Epidermal melanocyte (primary cell): ENCODE data around the gene FAM228B.
A peak's percentile ranks its signal among the peaks of the same experiment; 100 is the strongest.
"Not testable (repeated sequence)": the region's sequence is repeated elsewhere in the genome, so short reads cannot be mapped to it uniquely, and the experiment has no call there.

Experiments used
- DNase-seq: peaks from one replicate; pipeline ENCODE4 v3.0.0; 2011; ENCODE audit warnings: low spot score; ENCODE audit not compliant: insufficient read length

The FAM228B gene

DNA sequence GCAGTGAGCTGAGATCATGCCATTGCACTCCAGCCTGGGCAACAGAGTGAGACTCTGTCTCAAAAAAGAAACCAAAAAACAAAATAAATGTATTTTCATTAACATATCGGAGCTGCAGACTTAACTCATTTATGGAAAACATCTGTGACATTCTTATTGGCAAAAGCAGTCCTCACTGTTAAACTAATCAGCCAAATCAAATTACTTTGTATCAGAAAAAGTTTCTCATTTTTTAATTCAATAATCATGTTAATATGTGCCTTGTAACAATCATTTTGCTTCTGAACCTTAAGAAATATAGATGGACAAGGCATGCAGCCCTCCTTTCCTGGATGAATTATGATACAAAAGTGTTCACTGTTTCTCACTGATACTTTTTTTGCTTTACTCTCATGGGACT is 20.6 kb upstream of the FAM228B start:
- no peak for DNase-seq

DNA sequence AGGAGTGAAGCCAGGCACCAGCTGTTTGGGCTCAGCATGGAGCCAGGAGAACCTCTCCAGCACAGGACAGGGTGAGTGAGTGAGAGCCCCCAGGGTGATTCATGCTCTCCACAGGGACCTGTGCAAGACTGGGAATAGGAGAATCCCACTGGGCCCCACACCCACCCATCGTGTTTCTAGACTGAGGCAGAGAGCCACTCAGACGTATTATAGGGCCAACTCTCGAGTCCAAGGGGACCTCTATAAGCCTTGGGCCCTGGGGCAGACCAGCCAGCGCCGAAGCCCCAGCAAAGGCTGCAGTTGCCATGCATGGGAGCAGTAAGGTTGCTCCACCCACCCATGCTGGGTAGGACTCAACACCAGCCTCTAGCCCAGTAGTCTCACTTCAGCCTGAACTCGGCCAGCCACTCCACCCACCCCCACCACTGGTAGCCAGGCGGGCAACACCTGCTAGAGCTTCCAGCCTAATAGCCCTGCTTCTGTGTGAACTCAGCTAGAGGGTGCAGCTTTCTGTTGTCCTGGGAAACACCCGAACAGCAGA is 19.1 kb upstream of the FAM228B start:
- no peak for DNase-seq

DNA sequence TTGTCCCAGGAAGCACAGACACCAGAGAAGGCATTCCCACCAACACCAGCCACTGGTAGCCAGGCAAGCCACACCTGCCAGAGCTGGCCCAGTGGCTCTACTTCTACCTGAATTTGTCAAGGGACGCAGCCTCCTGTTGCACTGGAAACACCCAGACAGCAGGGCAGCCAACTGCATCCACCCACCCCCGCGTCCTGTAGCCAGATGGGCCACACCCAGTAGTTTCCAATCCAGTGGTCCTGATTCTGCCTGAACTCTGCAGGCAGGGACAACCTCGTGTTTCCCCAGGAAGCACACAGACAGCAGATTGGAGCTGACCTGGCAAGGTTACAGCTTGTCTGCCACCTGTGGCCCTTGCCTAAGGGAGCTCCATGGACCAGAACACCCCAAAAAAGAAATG is 18.4 kb upstream of the FAM228B start:
- no peak for DNase-seq

DNA sequence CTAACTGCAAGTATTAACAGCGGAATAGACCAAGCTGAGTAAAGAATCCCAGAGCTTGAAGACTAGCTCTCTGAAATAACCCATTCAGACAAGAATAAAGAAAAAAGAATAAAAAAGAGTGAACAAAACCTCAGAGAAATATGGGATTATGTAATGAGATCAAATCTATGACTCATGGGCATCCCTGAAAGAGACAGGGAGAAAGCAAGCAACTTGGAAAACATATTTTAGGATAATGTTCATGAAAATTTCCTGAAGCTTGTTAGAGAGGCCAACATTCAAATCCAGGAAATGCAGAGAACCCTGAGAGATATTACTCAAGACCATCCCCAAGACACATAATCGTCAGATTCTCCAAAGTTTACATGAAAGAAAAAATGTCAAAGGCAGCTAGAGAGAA is 17.5 kb upstream of the FAM228B start:
- DNase-seq = no peak

DNA sequence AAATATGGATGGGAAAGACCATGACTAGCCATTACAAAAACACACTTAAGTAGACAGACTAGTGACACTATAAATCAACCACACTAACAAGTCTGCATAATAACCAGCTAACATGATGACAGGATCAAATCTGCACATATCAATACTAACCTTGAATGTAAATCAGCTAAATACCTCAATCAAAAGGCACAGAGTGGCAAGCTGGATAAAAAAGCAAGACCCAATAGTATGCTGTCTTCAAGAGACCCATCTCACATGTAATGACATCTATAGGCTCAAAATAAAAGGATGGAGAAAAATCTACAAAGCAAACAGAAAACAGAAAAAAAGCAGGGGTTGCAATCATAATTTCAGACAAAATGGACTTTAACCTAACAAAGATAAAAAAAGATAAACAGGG is 16.5 kb upstream of the FAM228B start:
- no peak for DNase-seq

DNA sequence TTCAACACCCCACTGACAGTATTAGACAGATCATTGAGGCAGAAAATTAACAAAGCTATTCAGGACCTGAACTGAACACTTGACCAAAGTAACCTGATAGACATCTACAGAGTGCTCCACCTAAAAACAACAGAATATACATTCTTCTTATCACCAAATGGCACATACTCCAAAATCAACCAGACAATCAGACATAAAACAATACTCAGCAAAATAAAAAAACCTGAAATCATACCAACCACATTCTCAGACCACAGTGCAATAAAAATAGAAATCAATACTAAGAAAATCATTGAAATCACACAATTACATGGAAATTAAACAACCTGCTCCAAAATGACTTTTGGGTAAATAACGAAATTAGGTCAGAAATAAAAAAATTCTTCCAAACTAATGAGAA is 15.9 kb upstream of the FAM228B start:
- DNase-seq = no peak

DNA sequence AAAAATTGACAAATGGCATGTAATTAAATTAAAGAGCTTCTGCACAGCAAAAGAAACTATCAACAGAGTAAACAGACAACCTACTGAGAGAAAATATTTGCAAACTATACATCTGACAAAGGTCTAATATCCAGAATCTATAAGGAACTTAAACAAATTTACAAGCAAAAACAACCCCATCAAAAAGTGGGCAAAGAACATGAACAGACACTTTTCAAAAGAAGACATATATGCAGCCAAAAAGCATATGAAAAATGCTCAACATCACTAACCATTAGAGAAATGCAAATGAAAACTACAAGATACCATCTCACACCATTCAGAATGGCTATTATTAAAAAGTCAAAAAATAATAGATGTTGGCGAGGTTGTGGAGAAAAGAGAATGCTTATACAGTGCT is 13.8 kb upstream of the FAM228B start:
- not testable (repeated sequence) for DNase-seq

DNA sequence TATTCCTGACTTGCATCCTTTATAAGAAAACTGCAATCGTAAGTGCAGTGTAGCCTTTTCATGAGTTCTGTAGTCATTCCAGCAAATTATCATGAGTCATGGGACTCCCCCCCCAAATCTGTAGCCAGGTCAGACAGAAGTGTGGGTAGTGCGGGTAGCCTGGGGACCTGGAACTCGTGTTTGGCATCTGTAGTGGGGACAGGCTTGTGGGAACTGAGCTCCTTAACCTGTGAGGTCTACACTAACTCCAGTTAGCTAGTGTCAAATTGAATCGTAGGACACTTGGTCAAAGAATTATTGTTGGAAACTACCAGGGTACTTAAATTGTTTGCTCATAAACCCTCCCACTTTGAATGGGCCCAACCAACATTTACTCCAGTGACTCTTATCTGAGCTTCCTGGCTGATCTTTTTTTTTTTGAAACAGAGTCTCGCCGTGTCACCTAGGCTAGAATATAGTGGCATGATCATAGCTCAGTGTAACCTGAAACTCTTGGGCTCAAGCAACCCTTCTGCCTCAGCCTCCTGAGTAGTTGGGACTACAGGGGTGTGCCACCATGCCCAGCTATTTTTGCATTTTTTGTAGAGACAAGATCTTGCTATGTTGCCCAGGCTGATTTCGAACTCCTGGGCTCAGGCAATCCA is 12.5 kb upstream of the FAM228B start:
- no peak for DNase-seq

DNA sequence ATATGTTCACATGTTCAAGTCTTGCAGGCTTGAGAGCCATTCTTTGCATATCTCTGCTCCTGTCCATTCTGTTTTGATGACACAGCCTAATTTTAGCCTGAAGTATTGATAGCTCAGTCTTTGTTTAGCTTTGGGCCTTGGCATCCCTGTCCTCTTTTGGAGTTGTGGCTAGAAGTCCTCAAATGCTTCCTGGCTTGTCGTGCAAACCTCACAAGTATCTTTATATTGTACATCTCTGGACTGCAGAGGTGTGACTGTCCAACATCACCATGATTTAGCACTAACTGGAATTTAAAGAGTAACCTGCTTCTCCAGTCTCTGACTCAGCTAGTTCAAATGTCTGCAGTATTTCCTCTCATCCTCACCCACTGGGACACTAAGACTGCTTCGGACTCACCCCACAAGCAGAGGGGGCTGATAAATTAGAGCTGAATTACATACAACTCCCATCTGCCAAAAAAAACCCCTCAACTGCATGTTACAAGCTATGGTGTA is 11.8 kb upstream of the FAM228B start:
- DNase-seq = no peak

DNA sequence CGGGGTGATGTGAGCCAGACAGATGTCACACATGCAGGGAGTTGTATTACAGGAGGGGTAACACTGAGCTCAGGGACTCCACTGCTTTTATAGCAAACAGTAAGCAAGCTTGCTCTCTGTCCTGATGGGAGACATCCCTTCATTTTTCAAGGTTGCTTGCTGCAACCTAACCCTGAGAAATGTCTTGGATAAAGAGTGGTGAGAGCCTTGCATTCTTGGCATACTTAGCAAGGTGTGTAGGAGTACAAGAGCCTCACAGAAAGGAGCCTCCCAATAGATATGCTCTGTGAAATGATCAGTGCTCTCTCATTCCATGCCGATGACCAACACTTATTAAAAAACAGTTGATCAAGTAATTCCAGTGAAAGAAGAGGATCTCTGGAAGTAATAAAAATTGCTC is 8.2 kb upstream of the FAM228B start:
- no peak for DNase-seq

DNA sequence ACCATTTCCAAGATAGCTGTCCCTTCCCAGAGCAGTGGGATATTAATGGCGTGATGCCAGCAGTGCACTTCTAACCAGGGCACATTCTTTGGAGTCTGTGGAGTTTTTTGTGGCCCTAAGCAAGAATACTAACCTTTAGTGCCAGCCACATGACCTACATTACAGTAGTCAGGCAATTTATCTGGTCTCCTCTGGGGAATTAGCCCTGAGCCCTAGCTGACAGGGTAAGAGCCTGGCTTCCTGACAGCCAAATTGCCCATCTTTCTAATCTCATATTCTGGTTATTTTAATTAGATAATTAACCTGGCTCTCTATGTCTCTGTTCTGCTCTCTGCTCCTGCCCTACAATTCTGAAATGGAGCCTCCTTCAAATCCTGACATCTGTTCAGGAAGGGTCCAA is 5.4 kb upstream of the FAM228B start:
- no peak for DNase-seq

DNA sequence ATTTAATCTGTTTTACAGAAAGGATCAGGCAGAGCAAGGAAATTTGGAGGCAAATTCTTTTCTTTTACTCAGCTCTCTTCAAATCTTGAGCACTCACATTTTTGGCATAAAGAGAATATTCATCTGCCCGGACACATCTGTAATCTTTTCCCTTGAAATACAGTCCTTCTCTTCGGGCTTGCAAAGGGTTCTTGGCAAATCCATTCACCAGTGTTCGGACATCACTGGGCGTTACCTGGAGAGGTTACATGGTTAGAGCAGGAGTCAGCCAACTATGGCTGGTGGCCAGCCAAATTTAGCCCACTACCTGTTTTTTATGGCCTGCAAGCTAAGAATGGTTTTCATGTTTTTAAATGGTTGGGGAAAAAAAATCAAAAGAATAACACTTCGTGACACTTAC is 2.2 kb upstream of the FAM228B start:
- DNase-seq = no peak

DNA sequence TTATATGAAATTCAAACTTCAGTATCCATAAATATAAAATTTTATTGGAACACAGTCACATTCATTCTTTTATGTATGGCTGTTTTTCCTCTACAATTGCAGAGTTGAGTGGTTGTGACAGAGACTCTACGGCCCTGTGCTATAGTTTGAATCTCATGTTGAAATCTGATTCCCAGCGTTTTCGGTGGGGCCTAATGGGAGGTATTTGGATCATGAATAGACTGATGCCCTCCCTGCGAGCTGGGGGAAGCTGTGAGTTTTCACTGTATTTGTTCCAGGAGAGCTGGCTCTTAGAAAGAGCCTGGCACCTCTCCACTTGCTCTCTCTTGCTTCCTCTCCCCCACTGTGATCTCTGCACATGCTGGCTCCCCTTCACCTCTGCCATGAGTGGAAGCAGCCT is 1.8 kb upstream of the FAM228B start:
- DNase-seq = no peak

DNA sequence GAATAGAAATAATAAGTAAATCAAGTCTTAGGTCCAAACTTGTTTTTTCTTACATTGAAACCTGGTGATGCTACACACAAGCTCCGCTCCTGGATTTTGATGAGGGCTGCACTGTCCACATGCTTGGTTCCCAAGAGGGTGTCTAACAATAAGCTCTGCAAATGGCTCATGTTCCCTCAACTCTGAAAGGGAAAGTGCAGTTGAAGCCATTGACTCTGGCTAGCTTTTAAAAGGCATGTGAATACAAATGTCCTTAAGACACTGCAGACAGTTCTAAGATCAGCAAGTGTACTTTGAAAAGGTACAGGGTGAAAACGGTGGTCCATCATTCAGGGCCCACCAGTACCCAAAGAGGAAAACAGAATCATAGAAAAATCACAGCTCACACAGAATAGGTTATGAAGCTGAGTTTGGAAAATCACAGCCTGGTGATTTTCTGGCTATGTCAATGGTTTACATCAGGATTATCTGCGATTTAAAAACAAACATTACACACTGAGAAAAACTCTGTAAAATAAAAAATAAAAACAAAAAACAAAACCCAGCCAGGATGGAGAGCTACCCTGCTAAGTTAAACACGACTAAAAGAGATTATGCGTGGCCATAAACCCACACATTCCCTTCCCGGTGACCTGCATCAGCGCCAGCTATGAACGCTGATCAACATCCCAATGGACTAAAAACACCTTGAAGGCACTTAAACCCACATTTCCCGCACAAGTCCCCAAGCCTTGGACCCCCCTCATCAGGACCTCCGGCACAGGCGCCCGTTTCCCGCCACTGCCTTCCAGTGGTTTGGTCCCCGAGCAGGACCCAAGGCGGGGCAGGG is 689 bp upstream of the FAM228B start:
- no peak for DNase-seq

DNA sequence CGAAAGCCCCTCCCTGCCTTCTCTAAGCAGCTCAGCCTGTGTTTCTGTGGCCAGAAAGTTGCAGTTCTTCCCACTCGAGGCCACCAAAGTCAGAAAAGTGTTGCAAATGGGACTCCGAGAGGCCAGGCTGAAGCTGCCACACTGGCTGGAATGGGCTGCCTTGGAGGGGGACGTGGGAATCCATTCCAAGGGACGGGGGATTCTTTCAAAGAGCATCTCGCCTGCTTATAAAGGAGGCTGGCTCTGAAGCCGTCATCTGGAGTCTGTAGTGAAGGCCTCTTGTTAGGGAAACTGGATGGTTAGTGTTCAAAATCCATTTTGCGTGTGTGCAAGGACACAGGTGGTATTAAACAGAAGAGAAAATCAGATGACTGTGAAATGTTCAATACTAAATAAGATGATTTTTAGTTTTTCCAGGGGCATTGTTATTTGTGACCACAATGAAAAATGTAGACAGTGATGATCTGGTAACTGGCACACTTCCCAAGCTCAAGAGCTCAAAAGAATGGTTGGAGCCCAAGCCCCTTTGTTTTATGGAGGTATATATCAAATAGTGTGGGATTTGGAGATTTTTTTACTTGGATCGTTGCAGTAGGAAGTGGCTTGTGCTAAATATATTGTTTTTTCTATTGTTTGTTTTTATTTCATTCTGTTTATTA is 782 bp downstream of the FAM228B start:
- DNase-seq = peak; percentile 28

DNA sequence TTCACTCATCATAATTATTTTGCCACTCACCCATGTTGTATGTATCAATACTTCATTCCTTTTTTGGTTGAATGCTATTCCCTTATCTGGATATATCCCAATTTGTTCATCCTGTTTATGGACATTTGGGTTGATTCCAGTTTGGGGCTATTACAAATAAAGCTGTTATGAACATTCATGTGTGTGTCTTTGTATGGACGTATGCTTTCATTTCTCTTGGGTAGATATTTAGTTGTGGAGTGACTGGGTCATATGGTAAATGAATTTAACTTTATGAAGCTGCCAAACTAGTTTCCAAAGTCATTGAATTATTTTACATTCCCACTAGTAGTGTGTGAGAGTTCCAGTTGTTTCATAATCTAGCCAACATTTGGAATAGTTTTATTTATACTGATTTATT is 2.7 kb downstream of the FAM228B start:
- DNase-seq = no peak

DNA sequence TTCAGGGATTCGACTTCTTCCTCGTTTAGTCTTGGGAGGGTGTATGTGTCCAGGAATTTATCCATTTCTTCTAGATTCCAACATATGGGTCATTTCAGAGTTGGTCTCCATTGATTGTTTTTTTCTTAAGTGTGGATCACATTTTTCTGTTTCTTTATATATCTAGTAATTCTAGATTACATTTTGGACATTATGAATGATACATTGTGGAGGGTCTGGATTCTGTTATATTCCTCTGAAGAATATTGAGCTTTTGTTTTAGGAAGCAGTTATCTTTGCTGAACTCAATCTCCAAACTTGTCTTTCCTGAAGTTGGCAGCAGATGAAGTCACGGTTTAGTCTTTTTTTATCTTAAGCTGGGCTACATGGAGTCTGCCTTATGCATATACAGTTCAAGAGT is 9.3 kb downstream of the FAM228B start:
- DNase-seq = no peak

DNA sequence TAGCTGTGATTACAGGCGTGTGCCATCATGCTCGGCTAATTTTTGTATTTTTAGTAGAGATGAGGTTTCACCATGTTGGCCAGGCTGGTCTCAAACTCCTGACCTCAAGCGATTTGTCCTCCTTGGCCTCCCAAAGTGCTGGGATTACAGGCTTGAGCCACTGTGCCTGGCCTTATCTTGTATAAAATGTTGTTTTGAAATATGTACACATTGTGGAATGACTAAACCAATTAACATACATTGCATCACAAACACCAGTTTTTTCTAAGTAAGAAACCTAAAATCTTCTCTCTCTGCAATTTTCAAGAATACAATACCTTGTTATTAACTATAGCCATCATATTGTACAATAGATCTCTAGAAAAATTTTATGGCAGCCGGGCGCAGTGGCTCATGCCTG is 17.0 kb downstream of the FAM228B start:
- not testable (repeated sequence) for DNase-seq

DNA sequence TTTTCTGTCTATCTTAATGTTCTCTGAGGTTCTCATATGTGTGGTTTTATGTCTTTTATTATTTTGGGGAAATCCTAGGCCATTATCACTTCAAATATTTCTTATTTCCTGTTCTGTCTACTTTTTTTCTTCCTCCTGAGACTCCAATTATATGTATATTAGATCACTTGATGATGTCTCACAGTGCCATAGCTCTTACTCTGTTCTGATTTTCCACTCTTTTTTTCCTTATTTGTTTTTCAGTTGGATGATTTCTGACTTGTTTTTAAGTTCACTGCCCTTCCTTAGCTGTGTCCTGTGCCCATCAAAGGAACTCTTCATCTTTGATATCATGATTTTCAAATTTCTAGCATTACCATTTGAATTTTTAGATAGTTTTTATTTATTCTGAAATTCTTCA is 24.1 kb downstream of the FAM228B start:
- DNase-seq = no peak

DNA sequence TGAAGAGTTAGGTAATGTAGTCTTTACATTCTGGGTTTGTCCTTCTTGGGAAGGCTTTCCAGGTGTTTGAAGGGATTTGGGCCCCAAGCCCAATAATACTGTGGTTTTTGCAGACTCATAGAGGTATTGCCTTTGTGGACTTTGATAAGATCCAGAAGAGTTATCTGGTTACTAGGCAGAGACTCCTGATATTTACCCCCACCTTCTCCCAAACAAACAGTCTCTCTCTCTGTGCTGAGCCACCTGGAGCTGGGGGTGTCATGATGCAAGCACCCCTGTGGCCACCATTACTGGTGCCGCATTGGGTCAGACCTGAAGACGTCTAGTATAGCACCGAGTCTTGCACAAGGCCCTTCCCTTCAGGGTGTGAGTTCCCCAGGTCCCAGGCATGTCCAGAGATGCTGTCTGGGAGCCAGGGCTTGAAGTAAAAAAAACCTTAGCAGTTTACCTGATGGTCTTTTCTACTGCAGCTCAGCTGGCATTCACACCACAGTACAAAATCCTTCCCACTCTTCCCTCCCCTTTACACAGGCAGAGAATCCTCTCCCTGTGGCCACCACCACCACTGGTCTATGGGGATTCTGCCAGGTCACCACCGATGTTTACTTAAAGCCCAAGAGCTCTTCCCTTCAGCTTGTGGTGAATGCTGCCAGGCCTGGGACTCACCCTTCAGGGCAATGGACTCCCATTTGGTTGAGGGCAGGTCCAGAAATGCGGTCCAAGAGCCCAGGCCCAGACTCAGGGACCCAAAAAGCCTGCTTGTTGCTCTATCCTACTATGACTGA is 29.3 kb downstream of the FAM228B start:
- no peak for DNase-seq

DNA sequence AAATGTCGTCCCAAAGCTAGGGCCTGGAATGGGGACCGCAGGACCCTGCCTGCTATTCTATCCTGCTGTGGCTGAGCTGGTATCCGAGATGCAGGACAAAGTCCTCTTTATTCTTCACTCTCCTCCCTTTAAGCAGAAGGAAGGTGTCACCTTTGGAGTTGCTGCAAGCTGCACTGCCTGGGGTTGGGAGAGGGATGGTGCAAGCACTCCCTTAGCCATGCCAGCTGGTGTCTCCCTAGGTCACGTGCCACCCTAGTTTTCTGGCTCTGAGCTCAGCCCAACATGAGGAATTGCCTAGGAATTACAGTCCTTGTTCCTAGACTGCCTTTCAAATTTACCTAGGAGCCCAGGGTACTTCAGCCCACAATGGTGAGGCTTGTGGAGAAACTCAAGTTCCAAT is 30.2 kb downstream of the FAM228B start:
- DNase-seq = no peak
